BLaER1 (cell line): ENCODE data around the gene ZHX3.

Source experiments
- H3K27ac ChIP-seq: shearing (Covaris generic); formaldehyde crosslinking; 2 replicates; pipeline ENCODE4 v1.8.1; 2022
- H3K27me3 ChIP-seq: shearing (Covaris generic); formaldehyde crosslinking; 2 replicates; pipeline ENCODE4 v1.8.1; 2022
- H3K36me3 ChIP-seq: shearing (Covaris generic); formaldehyde crosslinking; 2 replicates; pipeline ENCODE4 v1.8.1; 2022
- H3K4me1 ChIP-seq: shearing (Covaris generic); formaldehyde crosslinking; 2 replicates; pipeline ENCODE4 v1.8.1; 2022
- H3K4me2 ChIP-seq: shearing (Covaris generic); formaldehyde crosslinking; 2 replicates; pipeline ENCODE4 v1.8.1; 2022
- H3K4me3 ChIP-seq: shearing (Covaris generic); formaldehyde crosslinking; 2 replicates; pipeline ENCODE4 v1.8.1; 2022
- H3K9ac ChIP-seq: shearing (Covaris generic); formaldehyde crosslinking; 2 replicates; pipeline ENCODE4 v1.8.1; 2022
- H3K9me3 ChIP-seq: shearing (Covaris generic); formaldehyde crosslinking; 2 replicates; pipeline ENCODE4 v1.8.1; 2022
- H4K20me1 ChIP-seq: shearing (Covaris generic); formaldehyde crosslinking; 2 replicates; pipeline ENCODE4 v1.8.1; 2022
- Cebpa-rat ChIP-seq: shearing (Covaris generic); IDR thresholded peaks from 2 replicates; pipeline ENCODE4 v1.8.1; 2022

Gene ZHX3

DNA sequence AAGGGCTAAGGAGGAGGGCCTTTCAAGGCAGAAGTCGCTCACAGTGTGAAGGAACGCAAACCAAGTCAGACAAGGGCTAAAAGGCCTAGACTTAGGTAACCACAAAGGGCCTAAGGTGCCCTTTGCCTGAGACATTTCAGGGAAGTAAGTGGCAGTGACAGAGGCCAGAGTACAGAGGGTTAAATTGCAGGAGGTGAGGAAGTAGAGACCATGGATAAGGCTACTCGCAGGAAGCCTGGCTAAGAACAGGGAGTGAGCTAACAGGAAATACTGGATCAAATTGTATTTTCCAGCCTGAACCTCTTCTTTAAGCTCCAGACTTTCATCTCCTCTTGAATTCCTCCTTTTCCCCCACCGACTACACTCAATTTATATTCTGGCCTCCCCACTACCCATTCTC is 16.6 kb downstream of the ZHX3 start:
- H3K36me3 ChIP-seq, result no peaks in the 10 kb centered on the region
- no peaks in the 10 kb centered on the region for H3K27me3 ChIP-seq
- no peak overlapping the region for H3K27ac ChIP-seq
- H3K9me3 ChIP-seq, result peaks cover 4% of the 10 kb centered on the region; the same call in 1 of the 2 replicates
- no peak overlapping the region for H3K4me2 ChIP-seq
- H3K4me3 ChIP-seq, result no peak overlapping the region
- TF ChIP-seq Cebpa-rat, result no peak
- no peaks in the 10 kb centered on the region for H4K20me1 ChIP-seq
- peaks cover 9% of the 10 kb centered on the region for H3K4me1 ChIP-seq
- H3K9ac ChIP-seq, result no peak overlapping the region

DNA sequence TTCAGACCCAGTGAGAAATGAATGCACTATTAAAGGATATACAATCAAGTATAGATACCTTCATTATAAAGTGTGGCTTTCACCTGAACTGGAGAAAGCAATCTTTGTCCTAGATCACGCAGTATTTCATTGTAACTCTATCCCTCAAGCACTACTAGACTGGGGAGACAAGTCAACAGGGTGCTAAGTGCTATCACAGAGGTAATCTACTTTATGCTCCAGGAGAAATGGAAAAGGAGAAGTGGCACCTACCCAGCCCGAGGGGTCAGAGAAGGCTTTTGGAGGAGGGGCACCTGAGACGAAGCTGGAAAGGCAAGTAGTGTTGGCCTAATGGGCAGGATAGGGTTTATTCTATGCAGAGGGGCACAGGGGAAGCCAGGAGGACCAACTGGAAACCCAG is 17.1 kb downstream of the ZHX3 start:
- Histone ChIP-seq H4K20me1 (no peaks in the 10 kb centered on the region), H3K9me3 (peaks cover 4% of the 10 kb centered on the region; the same call in 1 of the 2 replicates), H3K9ac (no peak overlapping the region), H3K27ac (no peak overlapping the region), H3K4me2 (no peak overlapping the region), H3K27me3 (no peaks in the 10 kb centered on the region), H3K4me3 (no peak overlapping the region), H3K36me3 (no peaks in the 10 kb centered on the region), H3K4me1 (peaks cover 9% of the 10 kb centered on the region)
- TF ChIP-seq Cebpa-rat, result no peak

DNA sequence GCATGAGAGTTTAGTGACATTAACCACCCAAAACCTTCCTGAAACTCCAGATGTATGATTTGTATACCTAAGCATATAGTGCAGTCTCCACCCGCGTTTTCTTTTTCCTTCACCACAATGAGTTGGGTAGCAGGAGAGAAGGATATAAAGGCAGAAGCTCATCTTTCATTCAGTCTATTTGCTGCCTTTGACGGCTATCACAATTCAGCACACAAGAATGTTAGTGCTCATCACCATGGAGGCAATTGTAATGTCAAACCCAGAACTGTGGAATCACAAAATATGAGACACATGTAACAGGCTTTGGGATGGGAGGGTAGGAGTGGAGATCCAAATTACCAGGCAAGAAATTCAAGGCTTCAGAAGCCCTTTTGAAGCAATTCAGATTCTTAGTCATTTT is 17.6 kb downstream of the ZHX3 start:
- no peak overlapping the region for H3K27ac ChIP-seq

DNA sequence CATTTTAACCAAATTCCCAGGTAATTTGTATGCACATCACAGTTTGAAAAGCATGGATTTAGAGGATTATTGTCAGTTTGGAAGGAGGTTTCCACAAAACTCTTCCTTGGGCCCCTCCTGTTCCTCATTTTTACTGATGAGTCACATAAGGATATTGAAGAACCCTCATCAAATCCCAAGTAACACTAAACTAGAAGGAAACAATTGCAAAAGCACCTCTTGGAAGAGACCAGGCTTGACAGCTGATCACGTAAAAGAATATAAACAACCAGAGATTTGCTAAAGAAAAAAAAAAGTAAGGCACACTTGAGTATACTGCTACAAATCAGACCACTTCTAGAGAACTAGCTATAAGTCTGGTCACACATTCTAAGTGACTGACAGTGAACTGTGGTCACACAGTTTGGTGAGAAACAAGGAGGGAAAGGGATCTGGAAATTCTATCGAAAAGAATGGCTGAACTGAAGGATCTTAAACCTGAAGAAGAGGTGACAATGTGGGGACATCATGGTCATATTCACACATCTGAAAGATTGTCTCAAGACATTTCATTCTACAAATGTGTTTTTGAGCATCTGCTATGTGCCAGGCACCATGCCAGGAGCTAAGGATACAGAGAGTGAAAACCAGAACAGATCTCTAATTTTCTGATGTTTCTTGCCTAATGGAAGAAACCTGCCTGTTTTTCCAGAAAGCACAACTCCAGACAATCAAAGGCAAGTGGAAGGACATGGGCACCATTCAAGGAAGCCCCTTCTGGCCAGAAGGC is 24.1 kb downstream of the ZHX3 start:
- no peaks in the 10 kb centered on the region for H3K27me3 ChIP-seq
- H3K9ac ChIP-seq, result no peak overlapping the region
- H3K27ac ChIP-seq, result no peak overlapping the region
- TF ChIP-seq Cebpa-rat, result no peak
- H3K4me1 ChIP-seq, result no peaks in the 10 kb centered on the region
- no peak overlapping the region for H3K4me2 ChIP-seq
- H3K9me3 ChIP-seq, result no peaks in the 10 kb centered on the region
- H3K36me3 ChIP-seq, result no peaks in the 10 kb centered on the region
- 0 out of 2 replicates have a peak, but pooled peaks cover 7% of the 10 kb centered on the region for H4K20me1 ChIP-seq
- no peak overlapping the region for H3K4me3 ChIP-seq

More for the DNA sequence above, 17.6 kb downstream of the ZHX3 start:
- peaks cover 9% of the 10 kb centered on the region for H3K4me1 ChIP-seq
- no peaks in the 10 kb centered on the region for H3K27me3 ChIP-seq
- H4K20me1 ChIP-seq, result no peaks in the 10 kb centered on the region
- no peak overlapping the region for H3K4me3 ChIP-seq
- no peak overlapping the region for H3K4me2 ChIP-seq
- H3K36me3 ChIP-seq, result no peaks in the 10 kb centered on the region
- no peak overlapping the region for H3K9ac ChIP-seq
- H3K9me3 ChIP-seq, result no peaks in the 10 kb centered on the region; the same call in 1 of the 2 replicates
- no peak for TF ChIP-seq Cebpa-rat

DNA sequence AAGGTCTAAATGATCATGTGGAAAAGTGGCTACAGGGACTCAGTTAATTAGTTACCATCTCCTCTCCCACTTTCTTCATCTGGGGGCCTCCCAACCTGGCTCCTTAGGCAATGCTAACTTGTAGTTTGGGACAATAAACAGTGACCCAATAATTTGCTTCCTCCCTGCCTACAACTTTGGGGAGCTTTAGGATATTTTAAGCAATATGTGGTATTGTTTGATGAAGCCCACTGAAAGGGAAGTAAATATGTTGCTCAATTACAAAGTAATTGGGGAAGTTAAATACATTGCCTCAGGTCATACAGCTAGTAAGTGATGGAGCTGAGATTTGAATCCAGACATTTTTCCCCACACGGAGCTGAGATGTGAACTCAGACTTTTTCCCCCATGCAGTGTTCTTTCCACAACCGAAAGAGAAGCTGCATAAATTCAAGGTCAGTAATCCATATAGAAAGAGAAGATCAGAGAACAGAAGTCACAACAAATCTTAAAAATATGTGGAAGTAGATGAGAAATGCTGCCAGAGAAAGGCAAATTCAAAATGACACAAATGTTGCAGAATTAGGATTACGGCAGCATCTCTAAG is 26.6 kb downstream of the ZHX3 start:
- peaks cover 15% of the 10 kb centered on the region for H3K9me3 ChIP-seq
- 0 out of 2 replicates have a peak, but pooled peaks cover 7% of the 10 kb centered on the region for H4K20me1 ChIP-seq
- no peak overlapping the region for H3K4me3 ChIP-seq
- no peaks in the 10 kb centered on the region for H3K36me3 ChIP-seq
- H3K4me1 ChIP-seq, result no peaks in the 10 kb centered on the region
- H3K9ac ChIP-seq, result no peak overlapping the region
- H3K27ac ChIP-seq, result no peak overlapping the region
- TF ChIP-seq Cebpa-rat, result no peak
- no peak overlapping the region for H3K4me2 ChIP-seq
- H3K27me3 ChIP-seq, result no peaks in the 10 kb centered on the region

DNA sequence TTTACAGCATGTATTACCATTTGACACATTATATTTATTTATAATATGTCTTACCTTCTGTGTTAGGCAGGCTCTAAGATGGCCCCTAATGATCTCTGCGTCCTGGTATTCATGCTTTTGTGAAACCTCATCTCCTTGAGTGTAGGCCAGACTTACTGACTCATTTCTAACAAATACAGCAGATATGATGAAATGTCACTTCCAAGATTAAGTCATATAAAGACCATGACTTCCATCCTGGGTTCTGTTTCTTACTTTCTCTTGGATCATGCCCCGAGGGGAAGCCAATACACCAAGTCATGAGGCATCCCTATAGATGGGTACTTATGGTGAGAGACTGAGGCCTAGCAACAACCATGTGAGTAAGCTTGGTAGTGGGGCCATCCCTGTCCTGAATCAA is 30.2 kb downstream of the ZHX3 start:
- Histone ChIP-seq H3K36me3 (no peaks in the 10 kb centered on the region), H3K9ac (no peak overlapping the region)

DNA sequence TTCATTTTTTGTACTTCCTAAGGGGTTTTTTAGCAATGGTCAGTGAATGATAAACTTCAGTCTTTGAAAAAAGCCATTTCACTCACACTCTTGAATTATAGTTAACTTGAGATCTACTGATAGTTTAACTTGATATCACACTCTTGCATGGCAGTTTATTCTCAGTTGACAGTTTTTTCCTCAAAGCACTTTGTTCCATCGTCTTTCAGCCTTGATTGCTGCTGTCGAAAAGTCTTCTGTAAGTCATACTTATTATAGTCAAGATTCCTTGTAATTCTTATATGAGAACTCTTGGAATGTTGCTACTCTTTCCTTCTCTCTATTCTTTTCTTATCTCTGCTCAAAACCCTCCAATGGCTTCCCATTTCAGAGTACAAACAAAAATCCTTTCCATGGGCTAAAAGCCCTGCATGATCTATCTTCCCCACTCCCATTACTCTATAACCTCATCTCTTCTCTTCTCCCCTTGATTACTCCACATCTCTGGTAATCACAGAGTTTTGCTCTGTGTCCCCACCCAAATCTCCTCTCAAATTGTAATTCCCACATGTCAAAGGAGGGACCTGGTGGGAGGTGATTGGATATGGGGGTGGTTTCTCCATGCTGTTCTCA is 31.2 kb downstream of the ZHX3 start:
- no peaks in the 10 kb centered on the region for H3K4me1 ChIP-seq
- H3K9ac ChIP-seq, result no peak overlapping the region
- H4K20me1 ChIP-seq, result no peaks in the 10 kb centered on the region
- H3K36me3 ChIP-seq, result no peaks in the 10 kb centered on the region
- H3K4me3 ChIP-seq, result no peak overlapping the region
- no peaks in the 10 kb centered on the region for H3K27me3 ChIP-seq
- no peak for TF ChIP-seq Cebpa-rat
- H3K4me2 ChIP-seq, result no peak overlapping the region
- no peak overlapping the region for H3K27ac ChIP-seq
- H3K9me3 ChIP-seq, result peaks cover 15% of the 10 kb centered on the region

More for the DNA sequence above, 30.2 kb downstream of the ZHX3 start:
- no peak for TF ChIP-seq Cebpa-rat
- no peaks in the 10 kb centered on the region for H3K4me1 ChIP-seq
- no peak overlapping the region for H3K4me2 ChIP-seq
- no peak overlapping the region for H3K27ac ChIP-seq
- no peaks in the 10 kb centered on the region for H3K27me3 ChIP-seq
- H4K20me1 ChIP-seq, result no peaks in the 10 kb centered on the region
- H3K4me3 ChIP-seq, result no peak overlapping the region
- H3K9me3 ChIP-seq, result peaks cover 15% of the 10 kb centered on the region

DNA sequence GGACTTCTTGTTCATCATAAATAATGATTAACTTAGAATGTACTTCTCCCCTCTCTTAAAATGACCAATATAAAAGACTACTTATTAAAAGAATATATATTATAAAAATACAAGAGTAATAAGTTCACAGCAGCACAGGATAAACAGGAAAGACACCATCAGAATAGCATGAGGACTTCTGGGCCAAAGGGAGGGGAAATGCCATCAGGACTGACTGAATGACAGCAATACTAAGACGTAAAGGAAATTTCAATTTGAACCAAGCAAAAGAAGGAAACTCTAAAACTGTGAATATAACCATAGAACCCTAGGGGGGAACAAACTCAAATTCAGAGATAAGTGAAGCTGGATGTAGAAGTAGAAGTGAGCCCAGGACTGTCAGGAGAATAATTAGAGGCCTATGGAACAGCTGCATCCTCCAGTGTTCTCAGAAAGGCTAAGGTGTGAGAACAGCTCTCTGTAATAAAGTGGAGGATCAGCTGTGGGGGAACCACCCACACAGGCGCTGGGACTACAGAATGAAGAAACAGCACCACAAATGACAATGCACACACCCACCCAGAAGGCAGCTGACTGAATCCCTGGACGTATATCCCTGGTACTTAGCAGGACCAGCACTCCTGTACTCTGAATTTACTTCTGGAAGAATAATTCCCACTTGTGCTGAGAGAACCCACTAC is 37.8 kb downstream of the ZHX3 start:
- Histone ChIP-seq H3K27me3 (no peaks in the 10 kb centered on the region), H3K4me1 (peaks cover 7% of the 10 kb centered on the region; the same call in 1 of the 2 replicates)
- no peak for TF ChIP-seq Cebpa-rat

DNA sequence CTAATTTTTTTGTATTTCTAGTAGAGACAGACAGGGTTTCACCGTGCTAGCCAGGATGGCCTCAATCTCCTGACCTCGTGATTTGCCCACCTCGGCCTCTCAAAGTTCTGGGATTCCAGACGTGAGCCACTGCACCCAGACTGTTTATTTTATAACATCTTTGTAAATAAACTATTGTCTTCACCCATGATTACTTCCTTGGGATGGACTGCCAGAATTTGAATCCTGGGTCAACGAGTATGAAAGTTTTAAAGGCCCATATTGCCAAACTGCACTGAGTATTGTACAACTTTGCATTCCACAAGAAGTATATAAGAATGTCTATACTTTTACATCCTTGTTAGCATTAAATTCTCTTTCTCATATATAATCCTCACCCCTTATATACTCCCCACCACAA is 38.6 kb downstream of the ZHX3 start:
- H3K4me1 ChIP-seq, result peaks cover 7% of the 10 kb centered on the region; the same call in 1 of the 2 replicates
- no peaks in the 10 kb centered on the region for H3K9me3 ChIP-seq
- no peaks in the 10 kb centered on the region for H3K36me3 ChIP-seq
- H3K4me2 ChIP-seq, result no peak overlapping the region
- H3K4me3 ChIP-seq, result no peak overlapping the region
- H3K27ac ChIP-seq, result no peak overlapping the region
- H3K9ac ChIP-seq, result no peak overlapping the region
- H4K20me1 ChIP-seq, result no peaks in the 10 kb centered on the region
- TF ChIP-seq Cebpa-rat, result no peak
- no peaks in the 10 kb centered on the region for H3K27me3 ChIP-seq

More for the DNA sequence above, 37.8 kb downstream of the ZHX3 start:
- H3K27ac ChIP-seq, result no peak overlapping the region
- H3K9me3 ChIP-seq, result no peaks in the 10 kb centered on the region
- no peaks in the 10 kb centered on the region for H4K20me1 ChIP-seq
- H3K4me3 ChIP-seq, result no peak overlapping the region
- H3K9ac ChIP-seq, result no peak overlapping the region
- no peak overlapping the region; the same call in 1 of the 2 replicates for H3K4me2 ChIP-seq
- no peaks in the 10 kb centered on the region for H3K36me3 ChIP-seq

DNA sequence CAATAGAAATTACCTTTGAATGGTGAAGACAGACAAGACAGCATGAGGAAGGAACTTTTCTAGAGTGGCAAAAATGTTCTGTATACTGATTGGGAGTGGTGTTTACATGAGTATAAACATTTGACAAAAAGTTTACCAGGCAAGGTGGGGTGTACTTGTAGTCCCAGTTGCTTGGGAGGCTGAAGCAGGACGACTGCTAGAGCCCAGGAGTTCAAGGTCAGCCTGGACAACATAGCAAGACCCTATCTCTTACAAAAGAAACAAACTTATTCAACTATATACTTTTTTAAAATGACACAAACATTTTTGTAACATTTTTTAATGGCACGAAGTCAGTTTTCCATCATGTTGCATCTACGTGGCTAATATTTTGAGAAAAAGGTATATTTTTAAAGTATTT is 40.5 kb downstream of the ZHX3 start:
- no peaks in the 10 kb centered on the region for H3K9me3 ChIP-seq
- H4K20me1 ChIP-seq, result no peaks in the 10 kb centered on the region
- H3K36me3 ChIP-seq, result no peaks in the 10 kb centered on the region
- H3K27me3 ChIP-seq, result no peaks in the 10 kb centered on the region
- H3K4me3 ChIP-seq, result no peak overlapping the region
- H3K9ac ChIP-seq, result no peak overlapping the region
- no peak for TF ChIP-seq Cebpa-rat
- peaks cover 7% of the 10 kb centered on the region; the same call in 1 of the 2 replicates for H3K4me1 ChIP-seq
- no peak overlapping the region for H3K27ac ChIP-seq
- no peak overlapping the region for H3K4me2 ChIP-seq
